H9 (cell line): ENCODE data around the gene FBRSL1. TPM values are rescaled to one million over a fixed set of nuclear protein-coding genes. Genes with fewer than 3 reads are reported as not detected.

Source experiments
- DNase-seq: peaks from one replicate; pipeline ENCODE4 v3.0.0-alpha.2; 2017
- H2AFZ ChIP-seq: one replicate; pipeline ENCODE4 v1.6.1; 2013; ENCODE audit warnings: mild to moderate bottlenecking, low read length, control low read depth, moderate library complexity
- H2AK5ac ChIP-seq: 2 replicates; pipeline ENCODE4 v1.6.1; 2013; ENCODE audit warnings: low read length, control low read depth, mixed read lengths; ENCODE audit not compliant: insufficient read length
- H2BK120ac ChIP-seq: one replicate; pipeline ENCODE4 v1.6.1; 2013; ENCODE audit warnings: low read depth, mild to moderate bottlenecking, low read length, control low read depth, inconsistent platforms; ENCODE audit not compliant: poor library complexity, severe bottlenecking
- H2BK12ac ChIP-seq: 2 replicates; pipeline ENCODE4 v1.6.1; 2013; ENCODE audit warnings: low read length, control low read depth, mixed read lengths, low read depth; ENCODE audit not compliant: insufficient read length
- H2BK15ac ChIP-seq: 2 replicates; pipeline ENCODE4 v1.6.1; 2013; ENCODE audit warnings: low read depth, low read length, control low read depth
- H2BK20ac ChIP-seq: one replicate; pipeline ENCODE4 v1.6.1; 2013; ENCODE audit warnings: low read depth, mild to moderate bottlenecking, low read length, control low read depth, inconsistent platforms; ENCODE audit not compliant: poor library complexity, severe bottlenecking
- H2BK5ac ChIP-seq: 2 replicates; pipeline ENCODE4 v1.6.1; 2013; ENCODE audit warnings: low read length, control low read depth, mixed read lengths; ENCODE audit not compliant: insufficient read length
- H3K14ac ChIP-seq: 2 replicates; pipeline ENCODE4 v1.6.1; 2013; ENCODE audit warnings: low read length, control low read depth; ENCODE audit not compliant: insufficient read depth
- H3K18ac ChIP-seq: 2 replicates; pipeline ENCODE4 v1.6.1; 2013; ENCODE audit warnings: low read depth, mild to moderate bottlenecking, mixed read lengths, low read length, control low read depth; ENCODE audit not compliant: insufficient read length
- H3K23ac ChIP-seq: 2 replicates; pipeline ENCODE4 v1.6.1; 2013; ENCODE audit warnings: low read length, control low read depth, mixed read lengths, low read depth; ENCODE audit not compliant: insufficient read length
- H3K23me2 ChIP-seq: 2 replicates; pipeline ENCODE4 v1.6.1; 2013; ENCODE audit warnings: low read depth, mild to moderate bottlenecking, mixed read lengths, low read length, control low read depth; ENCODE audit not compliant: insufficient read length, poor library complexity, severe bottlenecking
- H3K27ac ChIP-seq: 2 replicates; pipeline ENCODE4 v1.5.1; 2013; ENCODE audit warnings: low read length, control low read depth, mixed read lengths, low read depth; ENCODE audit not compliant: insufficient read length
- H3K27me3 ChIP-seq: 2 replicates; pipeline ENCODE4 v1.6.1; 2013; ENCODE audit warnings: low read length, control low read depth, inconsistent platforms; ENCODE audit not compliant: insufficient read depth
- H3K4ac ChIP-seq: 2 replicates; pipeline ENCODE4 v1.6.1; 2013; ENCODE audit warnings: low read depth, mild to moderate bottlenecking, control low read depth, inconsistent platforms, low read length, moderate library complexity
- H3K4me1 ChIP-seq: 2 replicates; pipeline ENCODE4 v1.6.1; 2013; ENCODE audit warnings: low read length, control low read depth, inconsistent platforms; ENCODE audit not compliant: insufficient read depth
- H3K4me2 ChIP-seq: 2 replicates; pipeline ENCODE4 v1.6.1; 2013; ENCODE audit warnings: low read length, control low read depth, mixed read lengths; ENCODE audit not compliant: insufficient read length, insufficient read depth
- H3K56ac ChIP-seq: 2 replicates; pipeline ENCODE4 v1.6.1; 2013; ENCODE audit warnings: low read depth, mild to moderate bottlenecking, mixed read lengths, low read length, control low read depth; ENCODE audit not compliant: insufficient read length
- H3K79me1 ChIP-seq: 2 replicates; pipeline ENCODE4 v1.6.1; 2013; ENCODE audit warnings: low read depth, mild to moderate bottlenecking, moderate library complexity, low read length, control low read depth, inconsistent platforms; ENCODE audit not compliant: insufficient read depth, poor library complexity, severe bottlenecking
- H3K79me2 ChIP-seq: 2 replicates; pipeline ENCODE4 v1.6.1; 2013; ENCODE audit warnings: low read length, control low read depth, inconsistent platforms; ENCODE audit not compliant: insufficient read depth
- H3K9ac ChIP-seq: 2 replicates; pipeline ENCODE4 v1.6.1; 2013; ENCODE audit warnings: low read length, control low read depth, mixed read lengths; ENCODE audit not compliant: insufficient read length; ENCODE audit errors: extremely low read depth
- H3K9me3 ChIP-seq: one replicate; pipeline ENCODE4 v1.6.1; 2013; ENCODE audit warnings: low read depth, low read length, inconsistent platforms; ENCODE audit not compliant: control insufficient read depth
- H3T11ph ChIP-seq: one replicate; pipeline ENCODE4 v1.6.1; 2013; ENCODE audit warnings: mild to moderate bottlenecking, low read length, control low read depth, inconsistent platforms
- H4K20me1 ChIP-seq: one replicate; pipeline ENCODE4 v1.6.1; 2013; ENCODE audit not compliant: control insufficient read depth, insufficient read length, insufficient read depth
- H4K5ac ChIP-seq: 2 replicates; pipeline ENCODE4 v1.6.1; 2013; ENCODE audit warnings: low read depth, mild to moderate bottlenecking, mixed read lengths, low read length, control low read depth; ENCODE audit not compliant: insufficient read length
- H4K8ac ChIP-seq: replicated peaks from 2 replicates; pipeline ENCODE4 v1.6.1; 2013; ENCODE audit warnings: low read length, control low read depth, mixed read lengths, low read depth; ENCODE audit not compliant: insufficient read length
- H4K91ac ChIP-seq: 2 replicates; pipeline ENCODE4 v1.6.1; 2013; ENCODE audit warnings: low read depth, mild to moderate bottlenecking, moderate library complexity, mixed read lengths, low read length, control low read depth; ENCODE audit not compliant: insufficient read length
- H3K27ac Mint-ChIP-seq, 3 experiments: 2 replicates in 2 of 3; 3 replicates in 1 of 3; pipeline ENCODE4 v1.8.0; 2020 to 2021; ENCODE audit warnings: mixed read lengths in 3 of 3, mild to moderate bottlenecking in 1 of 3, moderate library complexity in 1 of 3
- H3K27me3 Mint-ChIP-seq: 2 replicates; pipeline ENCODE4 v1.8.0; 2021; ENCODE audit warnings: low read depth, mild to moderate bottlenecking, moderate library complexity, mixed read lengths
- H3K36me3 Mint-ChIP-seq, 3 experiments: 2 replicates in 2 of 3; 3 replicates in 1 of 3; pipeline ENCODE4 v1.8.0; 2020 to 2021; ENCODE audit warnings: low read depth in 3 of 3, mixed read lengths in 3 of 3; ENCODE audit not compliant: insufficient read depth in 1 of 3
- H3K4me1 Mint-ChIP-seq, 2 experiments: 2 replicates each; pipeline ENCODE4 v1.8.0; 2020; ENCODE audit warnings: mixed read lengths in 2 of 2
- H3K4me3 Mint-ChIP-seq, 2 experiments: 2 replicates in 1 of 2; 3 replicates in 1 of 2; pipeline ENCODE4 v1.8.0; 2020 to 2021; ENCODE audit warnings: mild to moderate bottlenecking in 2 of 2, mixed read lengths in 2 of 2, moderate library complexity in 1 of 2
- H3K9me3 Mint-ChIP-seq, 2 experiments: 2 replicates in 1 of 2; 3 replicates in 1 of 2; pipeline ENCODE4 v1.8.0; 2020; ENCODE audit warnings: mild to moderate bottlenecking in 2 of 2, mixed read lengths in 2 of 2, moderate library complexity in 1 of 2
- CTCF ChIP-seq: fragments of 200-600 bp; sonication (generic); conservative IDR thresholded peaks from 3 replicates; pipeline ENCODE4 v1.8.0; 2021; ENCODE audit warnings: antibody characterized with exemption, mild to moderate bottlenecking
- WGBS: extraction: QIAGEN DNeasy Blood & Tissue Kit; methylation state at CpG from one replicate; pipeline ENCODE4 v1.1.7; 2013; ENCODE audit warnings: missing lambda C conversion rate, low lambda C conversion rate, mixed read lengths; ENCODE audit not compliant: insufficient read length; ENCODE audit errors: extremely low coverage; 5-methylcytosine and 5-hydroxymethylcytosine counted together
- total RNA-seq: library from RNA; stranded (reverse); gene quantifications from 2 replicates; pipeline ENCODE4 v1.2.1, GENCODE V29; 2021

The FBRSL1 gene
- total RNA-seq, 1 experiment from 2014 or later = 90.8 TPM

- Histone ChIP-seq H2BK12ac (no peak overlapping the region), H2BK120ac (no peak overlapping the region), H3K79me2 (no peaks in the 10 kb centered on the region), H3K4me2 (no peak overlapping the region), H3K4ac (no peak overlapping the region), H3K23me2 (no peaks in the 10 kb centered on the region), H3T11ph (no peak overlapping the region), H4K20me1 (no peaks in the 10 kb centered on the region), H2BK15ac (no peak overlapping the region), H3K56ac (no peak overlapping the region), H4K8ac (no peak overlapping the region), H3K27ac (no peak overlapping the region), H3K9me3 (peaks cover 38% of the 10 kb centered on the region), H2AFZ (no peak overlapping the region), H3K14ac (no peak overlapping the region), H4K91ac (no peak overlapping the region), H3K9ac (no peak overlapping the region), H3K27me3 (no peaks in the 10 kb centered on the region; the same call in 1 of the 2 replicates), H2AK5ac (no peak overlapping the region), H3K18ac (no peak overlapping the region), H3K79me1 (no peaks in the 10 kb centered on the region), H3K4me1 (no peaks in the 10 kb centered on the region), H3K23ac (no peak overlapping the region), H2BK5ac (no peak overlapping the region), H2BK20ac (no peak overlapping the region), H4K5ac (no peak overlapping the region)
- Mint-ChIP-seq H3K4me3 (no peak overlapping the region), H3K27ac (no peak overlapping the region), H3K27me3 (peaks cover 66% of the 10 kb centered on the region), H3K4me1 (peaks cover 4 to 8% of the 10 kb centered on the region in 2 experiments), H3K36me3 (peaks cover 13 to 34% (median 16%) of the 10 kb centered on the region in 3 experiments), H3K9me3 (peaks cover 44% of the 10 kb centered on the region in 2 experiments)
- no CpG with 5 or more reads among the region's 10 CpGs for WGBS
- DNase-seq = no peak
- no peak for TF ChIP-seq CTCF
These were observed 40.0 kb downstream of the FBRSL1 start for GRCh38 chr12:132529906-132530305.
